A673 (cell line): ENCODE data around the gene LSM2. TPM values are rescaled to one million over a fixed set of nuclear protein-coding genes. Genes with fewer than 3 reads are reported as not detected.

Source experiments
- BruUV-seq: library from RNA; stranded (reverse); fragments of 400-500 nt; replicated peaks from 2 replicates; lab custom pipeline; 2021; lab: Mats Ljungman, UMichigan
- CTCF ChIA-PET: fragments of 300-600 bp; sonication (Branson Sonifier 250); formaldehyde crosslinking; loops from one replicate; lab custom pipeline; 2022; ENCODE audit warnings: antibody characterized with exemption; lab: Charles Lee
- POLR2A ChIA-PET: fragments of 300-600 bp; sonication (Branson Sonifier 250); formaldehyde crosslinking; loops from one replicate; lab custom pipeline; 2022; ENCODE audit warnings: antibody characterized with exemption; ENCODE audit not compliant: low non-redundant PET; lab: Charles Lee
- DNase-seq: peaks from one replicate; pipeline ENCODE4 v3.0.0-alpha.2; 2015; ENCODE audit warnings: low spot score
- H3K27ac ChIP-seq: fragments of 200-600 bp; sonication (generic); 2 replicates; pipeline ENCODE4 v1.5.1; 2016; ENCODE audit warnings: mixed run types, low read depth, mild to moderate bottlenecking, mixed read lengths, antibody characterized with exemption, low read length; ENCODE audit not compliant: poor library complexity, severe bottlenecking
- H3K27me3 ChIP-seq: fragments of 200-600 bp; sonication (generic); replicated peaks from 2 replicates; pipeline ENCODE4 v1.6.1; 2017; ENCODE audit warnings: mixed run types, low read depth, mild to moderate bottlenecking, mixed read lengths, antibody characterized with exemption, low read length; ENCODE audit not compliant: insufficient read depth, poor library complexity
- H3K36me3 ChIP-seq: fragments of 200-600 bp; sonication (generic); 2 replicates; pipeline ENCODE4 v1.6.1; 2016; ENCODE audit warnings: mixed run types, mild to moderate bottlenecking, mixed read lengths, antibody characterized with exemption, low read length; ENCODE audit not compliant: insufficient read depth, poor library complexity, severe bottlenecking
- H3K4me1 ChIP-seq: fragments of 200-600 bp; sonication (generic); 2 replicates; pipeline ENCODE4 v1.6.1; 2017; ENCODE audit warnings: mixed run types, mild to moderate bottlenecking, mixed read lengths, antibody characterized with exemption, low read length; ENCODE audit not compliant: insufficient read depth, poor library complexity, severe bottlenecking
- H3K4me3 ChIP-seq: fragments of 200-600 bp; sonication (generic); 2 replicates; pipeline ENCODE4 v1.5.1; 2016; ENCODE audit warnings: low read depth, mixed run types, mild to moderate bottlenecking, mixed read lengths, low read length; ENCODE audit not compliant: poor library complexity, severe bottlenecking
- H3K9me3 ChIP-seq: fragments of 200-600 bp; sonication (generic); 2 replicates; pipeline ENCODE4 v1.6.1; 2016; ENCODE audit warnings: mixed run types, low read depth, mild to moderate bottlenecking, mixed read lengths, antibody characterized with exemption, low read length; ENCODE audit not compliant: poor library complexity, severe bottlenecking
- CTCF ChIP-seq: fragments of 300-800, 200-600 bp; sonication (generic); conservative IDR thresholded peaks from 2 replicates; pipeline ENCODE4 v1.5.1; 2017; ENCODE audit warnings: low read depth, mild to moderate bottlenecking, antibody characterized with exemption, low read length, moderate library complexity, mixed read lengths
- EZH2 ChIP-seq: fragments of 200-600 bp; sonication (generic); IDR thresholded peaks from 2 replicates; pipeline ENCODE4 v1.6.1; 2017; ENCODE audit warnings: borderline replicate concordance, low read depth, mild to moderate bottlenecking, mixed read lengths, antibody characterized with exemption, low read length; ENCODE audit not compliant: poor library complexity, severe bottlenecking
- intact Hi-C: fragments of 100-400 bp; cut with micrococcal nuclease; formaldehyde crosslinking; loops from one replicate; pipeline ENCODE4 v1.10.0; 2022; ENCODE audit not compliant: unreplicated experiment
- total RNA-seq: library from RNA; stranded (reverse); gene quantifications from 2 replicates; pipeline ENCODE4 v1.2.3, GENCODE V29; 2021

Gene LSM2
- total RNA-seq, 1 experiment from 2014 or later = 99.8 TPM

- H3K4me1 ChIP-seq = peaks cover 11% of the 10 kb centered on the region
- no peaks in the 10 kb centered on the region for H3K27me3 ChIP-seq
- H3K36me3 ChIP-seq = peaks cover 44% of the 10 kb centered on the region
- TF ChIP-seq CTCF = peak; percentile 74
- TF ChIP-seq EZH2 = no peak
- H3K27ac ChIP-seq = peak within 1 kb of the TSS; percentile 99
- H3K4me3 ChIP-seq = peak within 1 kb of the TSS; percentile 84
- BruUV-seq = no TSS peak
- ChIA-PET POLR2A (interaction anchor here (0.6 kb wide), 1 partner anchor 19 kb away, joined by 4 read pairs; the partner anchor contains the start of genes HSPA1A and HSPA1L), CTCF (interaction anchor here (0.7 to 1.3 kb wide), 3 partner anchors 11 to 175 kb away, joined by 3 to 6 read pairs (median 5); partner anchors contain the start of gene LSM2)
- DNase-seq = peak; percentile 90
- intact Hi-C loops = no loop called here
- H3K9me3 ChIP-seq = no peaks in the 10 kb centered on the region
Observed at GRCh38 chr6:31795616-31796298, 11.0 kb downstream of the LSM2 start, which contains the start of gene VARS1. TSS of gene VARS1 (minus strand) at chr6:31795752. CDS start at chr6:31795217, 535 bp downstream.

GRCh38 chr6:31794866-31795615, 11.7 kb downstream of the LSM2 start:
- no TSS peak for BruUV-seq
- intact Hi-C loops = loop anchor here (5.0 kb wide), 2 partner anchors 37 to 58 kb away; partner anchors contain the start of gene CLIC1
- DNase-seq = peak; percentile 69

More at GRCh38 chr6:31794866-31795615, 11.7 kb downstream of the LSM2 start:
- TF ChIP-seq CTCF (no peak), EZH2 (no peak)
- H3K27me3 ChIP-seq = no peaks in the 10 kb centered on the region
- H3K27ac ChIP-seq = peak overlapping the region; percentile 99
- H3K4me1 ChIP-seq = peaks cover 11% of the 10 kb centered on the region
- ChIA-PET POLR2A (interaction anchor here (0.6 kb wide), 1 partner anchor 20 kb away, joined by 4 read pairs; the partner anchor contains the start of genes HSPA1A and HSPA1L), CTCF (interaction anchor here (1.3 kb wide), 1 partner anchor 12 kb away, joined by 3 read pairs; the partner anchor contains the start of gene LSM2)
- H3K4me3 ChIP-seq = peak overlapping the region; percentile 84
- peaks cover 52% of the 10 kb centered on the region for H3K36me3 ChIP-seq
- no peaks in the 10 kb centered on the region for H3K9me3 ChIP-seq
